Smooth muscle cell (in vitro differentiated cells): ENCODE results near the gene PARK7. TPM values are rescaled to one million over a fixed set of nuclear protein-coding genes. Genes with fewer than 3 reads are reported as not detected.

Experiments
- DNase-seq: peaks from one replicate; lab custom pipeline; 2025; ENCODE audit not compliant: unreplicated experiment; lab: John Stamatoyannopoulos, UW
- H2AFZ ChIP-seq: fragments of 200-600 bp; sonication (generic); 2 replicates; pipeline ENCODE4 v1.6.0; 2016; ENCODE audit warnings: antibody characterized with exemption, low read depth, mild to moderate bottlenecking
- H3F3A ChIP-seq: fragments of 200-600 bp; sonication (generic); 2 replicates; pipeline ENCODE4 v1.6.0; 2017; ENCODE audit warnings: antibody characterized with exemption, low read depth
- H3K27ac ChIP-seq: fragments of 200-600 bp; sonication (generic); 2 replicates; pipeline ENCODE4 v1.5.1; 2016; ENCODE audit warnings: low read depth, mild to moderate bottlenecking
- H3K27me3 ChIP-seq: fragments of 200-600 bp; sonication (generic); 2 replicates; pipeline ENCODE4 v1.6.1; 2016; ENCODE audit warnings: low read depth, mild to moderate bottlenecking
- H3K36me3 ChIP-seq: fragments of 200-600 bp; sonication (generic); 2 replicates; pipeline ENCODE4 v1.5.1; 2016; ENCODE audit warnings: low read depth
- H3K4me1 ChIP-seq: fragments of 200-600 bp; sonication (generic); 2 replicates; pipeline ENCODE4 v1.5.1; 2016; ENCODE audit warnings: low read depth
- H3K4me2 ChIP-seq: fragments of 200-600 bp; sonication (generic); 2 replicates; pipeline ENCODE4 v1.6.0; 2016; ENCODE audit warnings: mild to moderate bottlenecking
- H3K4me3 ChIP-seq: fragments of 200-600 bp; sonication (generic); 2 replicates; pipeline ENCODE4 v1.5.1; 2016; ENCODE audit warnings: mild to moderate bottlenecking
- H3K79me2 ChIP-seq: fragments of 200-600 bp; sonication (generic); 2 replicates; pipeline ENCODE4 v1.6.0; 2016; ENCODE audit warnings: low read depth, mild to moderate bottlenecking
- H3K9ac ChIP-seq: fragments of 200-600 bp; sonication (generic); 2 replicates; pipeline ENCODE4 v1.6.0; 2016; ENCODE audit warnings: low read depth
- H3K9me3 ChIP-seq: fragments of 200-600 bp; sonication (generic); replicated peaks from 2 replicates; pipeline ENCODE4 v1.5.1; 2016; ENCODE audit warnings: low read depth
- H4K20me1 ChIP-seq: fragments of 200-600 bp; sonication (generic); 2 replicates; pipeline ENCODE4 v1.6.0; 2016; ENCODE audit warnings: low read depth
- WGBS: methylation state at CpG from one replicate; pipeline ENCODE4 v1.1.7; 2016; ENCODE audit warnings: low lambda C conversion rate; 5-methylcytosine and 5-hydroxymethylcytosine counted together
- polyA plus RNA-seq: library from polyadenylated mRNA; unstranded; fragments of >200 nt; fragmentation: Nextera tagmentation; extraction: Ambion mirVana; gene quantifications from 2 replicates; pipeline ENCODE4 v1.2.1, GENCODE V29; 2016
- total RNA-seq: library from RNA; depleted of rRNA; stranded (reverse); fragments of >200 nt; gene quantifications from 2 replicates; pipeline ENCODE4 v1.2.3, GENCODE V29; 2014
- TF ChIP-seq, protein P1 (sequence below): fragments of 200-600 bp; sonication (generic); IDR thresholded peaks from 2 replicates; pipeline ENCODE4 v1.5.1; 2017; ENCODE audit warnings: borderline replicate concordance, mild to moderate bottlenecking, antibody characterized with exemption; ENCODE audit not compliant: insufficient read depth, poor library complexity, severe bottlenecking

PARK7 gene
- total and polyA plus RNA-seq, 2 experiments from 2014 or later = 179 to 461 TPM

DNA sequence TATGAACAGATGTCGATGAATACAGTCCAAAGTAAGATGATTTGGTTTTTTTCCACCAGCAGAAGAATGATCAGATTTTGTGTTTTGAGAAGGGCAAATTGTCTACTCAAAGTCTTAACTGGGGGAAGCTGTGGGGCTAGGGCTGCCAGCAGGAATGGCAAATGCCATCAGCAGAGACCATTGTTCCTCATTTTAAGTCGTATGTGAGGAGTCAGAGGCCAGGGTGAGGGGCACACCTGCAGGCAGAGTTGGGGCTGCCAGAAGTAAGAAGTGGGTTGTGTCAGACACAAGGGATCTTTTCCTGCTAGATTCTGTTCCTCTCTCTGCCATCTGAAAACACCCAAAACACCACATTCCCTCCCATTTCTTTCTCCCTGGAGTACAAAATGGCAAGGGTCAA lies 8.7 kb downstream of the PARK7 start:
- no peak for DNase-seq
- 95% methylated on average over 2 of the region's 2 CpGs for WGBS
- Histone ChIP-seq H3K9ac (no peak overlapping the region), H3K27me3 (no peaks in the 10 kb centered on the region), H3K4me2 (no peak overlapping the region), H3K27ac (no peak overlapping the region), H3F3A (no peaks in the 10 kb centered on the region), H3K79me2 (peaks cover 37% of the 10 kb centered on the region), H2AFZ (no peak overlapping the region), H3K4me3 (no peak overlapping the region), H3K4me1 (no peaks in the 10 kb centered on the region), H4K20me1 (peaks cover 57% of the 10 kb centered on the region), H3K9me3 (no peaks in the 10 kb centered on the region), H3K36me3 (peaks cover 23% of the 10 kb centered on the region)
- TF ChIP-seq, protein P1, sequence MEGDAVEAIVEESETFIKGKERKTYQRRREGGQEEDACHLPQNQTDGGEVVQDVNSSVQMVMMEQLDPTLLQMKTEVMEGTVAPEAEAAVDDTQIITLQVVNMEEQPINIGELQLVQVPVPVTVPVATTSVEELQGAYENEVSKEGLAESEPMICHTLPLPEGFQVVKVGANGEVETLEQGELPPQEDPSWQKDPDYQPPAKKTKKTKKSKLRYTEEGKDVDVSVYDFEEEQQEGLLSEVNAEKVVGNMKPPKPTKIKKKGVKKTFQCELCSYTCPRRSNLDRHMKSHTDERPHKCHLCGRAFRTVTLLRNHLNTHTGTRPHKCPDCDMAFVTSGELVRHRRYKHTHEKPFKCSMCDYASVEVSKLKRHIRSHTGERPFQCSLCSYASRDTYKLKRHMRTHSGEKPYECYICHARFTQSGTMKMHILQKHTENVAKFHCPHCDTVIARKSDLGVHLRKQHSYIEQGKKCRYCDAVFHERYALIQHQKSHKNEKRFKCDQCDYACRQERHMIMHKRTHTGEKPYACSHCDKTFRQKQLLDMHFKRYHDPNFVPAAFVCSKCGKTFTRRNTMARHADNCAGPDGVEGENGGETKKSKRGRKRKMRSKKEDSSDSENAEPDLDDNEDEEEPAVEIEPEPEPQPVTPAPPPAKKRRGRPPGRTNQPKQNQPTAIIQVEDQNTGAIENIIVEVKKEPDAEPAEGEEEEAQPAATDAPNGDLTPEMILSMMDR = no peak

DNA sequence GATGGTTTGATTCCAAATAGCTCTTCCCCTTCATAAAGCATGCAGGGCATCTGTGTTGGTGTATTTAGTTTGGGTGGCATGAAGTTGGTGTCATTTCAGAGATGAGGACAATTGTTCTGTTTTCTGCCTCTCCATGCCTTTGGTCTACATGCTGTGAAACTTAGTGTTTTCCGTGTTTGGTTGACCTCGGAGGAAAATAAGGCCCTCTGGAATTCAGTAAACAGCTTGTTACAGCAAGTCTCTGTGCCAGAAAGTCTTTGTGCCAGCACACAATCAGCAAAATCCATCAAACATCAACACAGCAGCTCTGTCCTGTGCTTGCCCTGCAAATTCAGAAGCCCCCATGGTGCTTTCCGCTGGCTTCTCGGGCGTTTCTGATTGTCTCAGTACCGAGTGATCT lies 9.5 kb downstream of the PARK7 start:
- H3K9me3 ChIP-seq = no peaks in the 10 kb centered on the region
- no peak for DNase-seq
- WGBS = 97% methylated on average over 6 of the region's 6 CpGs
- H3K4me3 ChIP-seq = no peak overlapping the region
- no peak overlapping the region for H3K4me2 ChIP-seq
- no peak overlapping the region for H2AFZ ChIP-seq
- H3K36me3 ChIP-seq = peaks cover 23% of the 10 kb centered on the region
- no peaks in the 10 kb centered on the region for H3K4me1 ChIP-seq
- peaks cover 36% of the 10 kb centered on the region for H3K79me2 ChIP-seq
- H3K9ac ChIP-seq = no peak overlapping the region
- peaks cover 64% of the 10 kb centered on the region for H4K20me1 ChIP-seq
- H3K27me3 ChIP-seq = no peaks in the 10 kb centered on the region
- H3F3A ChIP-seq = no peaks in the 10 kb centered on the region
- H3K27ac ChIP-seq = no peak overlapping the region
- TF ChIP-seq, protein P1 = no peak

DNA sequence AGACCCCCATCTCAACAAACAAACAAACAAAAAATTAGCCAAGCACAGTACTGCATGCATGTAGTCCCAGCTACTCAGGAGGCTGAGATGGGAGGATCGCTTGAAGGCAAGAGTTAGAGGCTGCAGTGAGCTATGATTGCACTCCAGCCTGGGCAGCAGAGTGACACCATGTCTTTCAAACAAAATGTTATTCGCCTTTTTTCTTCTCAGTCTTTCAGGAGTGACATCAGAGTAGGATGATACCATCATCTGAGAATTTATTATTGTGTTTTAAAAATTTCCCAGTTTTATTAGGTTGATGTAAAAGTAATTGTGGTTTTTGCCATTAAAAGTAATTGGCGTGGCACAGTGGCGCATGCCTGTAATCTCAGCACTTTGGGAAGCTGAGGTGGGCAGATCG lies 10.8 kb downstream of the PARK7 start:
- Histone ChIP-seq H3K79me2 (peaks cover 30% of the 10 kb centered on the region), H3F3A (no peaks in the 10 kb centered on the region), H3K9me3 (no peaks in the 10 kb centered on the region), H3K27me3 (no peaks in the 10 kb centered on the region), H4K20me1 (peaks cover 60% of the 10 kb centered on the region), H3K36me3 (peaks cover 25% of the 10 kb centered on the region), H3K4me3 (no peak overlapping the region), H3K27ac (no peak overlapping the region), H3K4me2 (no peak overlapping the region), H3K9ac (no peak overlapping the region), H3K4me1 (no peaks in the 10 kb centered on the region), H2AFZ (no peak overlapping the region)
- TF ChIP-seq, protein P1 = no peak
- WGBS = 98% methylated on average over 5 of the region's 5 CpGs
- DNase-seq = no peak

DNA sequence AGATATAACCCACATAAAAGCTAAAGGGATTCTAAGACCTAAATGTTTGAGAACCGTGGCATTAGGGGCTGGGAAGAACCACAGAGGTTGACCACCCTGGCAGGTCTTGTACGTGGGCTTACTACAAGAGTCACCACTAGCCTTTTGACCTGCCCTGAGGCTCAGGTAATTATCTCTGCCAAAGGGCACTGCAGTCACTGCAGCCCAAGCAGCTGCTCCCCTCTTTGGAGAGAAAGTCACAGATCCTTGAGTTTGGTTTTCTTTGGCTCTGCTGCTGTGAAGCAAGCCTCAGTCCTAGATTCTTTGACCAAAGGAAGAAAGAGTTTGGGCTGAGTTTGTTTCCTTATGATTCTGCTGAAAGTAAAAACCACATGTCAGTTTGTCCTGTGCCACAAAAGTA lies 11.6 kb downstream of the PARK7 start:
- TF ChIP-seq, protein P1 = no peak
- no peaks in the 10 kb centered on the region for H3F3A ChIP-seq
- no peak overlapping the region for H3K27ac ChIP-seq
- no peak for DNase-seq
- no peak overlapping the region for H3K4me2 ChIP-seq
- H3K4me3 ChIP-seq = no peak overlapping the region
- no peaks in the 10 kb centered on the region for H3K4me1 ChIP-seq
- 100% methylated on average over 2 of the region's 2 CpGs for WGBS
- H3K9me3 ChIP-seq = no peaks in the 10 kb centered on the region
- peaks cover 52% of the 10 kb centered on the region for H4K20me1 ChIP-seq
- no peak overlapping the region for H3K9ac ChIP-seq
- peaks cover 22% of the 10 kb centered on the region for H3K79me2 ChIP-seq
- H3K36me3 ChIP-seq = peaks cover 29% of the 10 kb centered on the region
- H2AFZ ChIP-seq = no peak overlapping the region
- no peaks in the 10 kb centered on the region for H3K27me3 ChIP-seq
